PC-9 (cell line): ENCODE data around the gene TOMM20. TPM values are rescaled to one million over a fixed set of nuclear protein-coding genes. Genes with fewer than 3 reads are reported as not detected.

ENCODE experiments used
- BruUV-seq: library from RNA; stranded (reverse); fragments of 400-500 nt; replicated peaks from 2 replicates; lab custom pipeline; 2021; lab: Mats Ljungman, UMichigan
- CTCF ChIA-PET: fragments of 300-600 bp; sonication (Branson Sonifier 250); formaldehyde crosslinking; loops from one replicate; lab custom pipeline; 2022; ENCODE audit warnings: antibody characterized with exemption; lab: Charles Lee
- POLR2A ChIA-PET: fragments of 300-600 bp; sonication (Branson Sonifier 250); formaldehyde crosslinking; loops from one replicate; lab custom pipeline; 2022; ENCODE audit warnings: antibody characterized with exemption; ENCODE audit not compliant: unreplicated experiment; lab: Charles Lee
- DNase-seq, 2 experiments: peaks; one replicate each; pipeline versions ENCODE4 v3.0.0 to v3.0.0-alpha.2; 2015 to 2022; ENCODE audit warnings: mixed read lengths in 1 of 2
- H2AFZ ChIP-seq: fragments of 200-600 bp; sonication (generic); 2 replicates; pipeline ENCODE4 v1.8.1; 2017; ENCODE audit warnings: antibody characterized with exemption
- H3F3A ChIP-seq: fragments of 200-600 bp; sonication (generic); 2 replicates; pipeline ENCODE4 v1.8.1; 2017; ENCODE audit warnings: antibody characterized with exemption, mild to moderate bottlenecking, low read depth; ENCODE audit not compliant: insufficient read depth
- H3K27ac ChIP-seq: fragments of 200-600 bp; sonication (generic); 2 replicates; pipeline ENCODE4 v1.6.1; 2016; ENCODE audit warnings: mixed run types
- H3K27me3 ChIP-seq: fragments of 200-600 bp; sonication (generic); 2 replicates; pipeline ENCODE4 v1.6.1; 2016; ENCODE audit warnings: low read depth, mixed run types; ENCODE audit not compliant: insufficient read depth
- H3K36me3 ChIP-seq: fragments of 200-600 bp; sonication (generic); 2 replicates; pipeline ENCODE4 v1.6.1; 2016; ENCODE audit warnings: low read depth, mixed run types
- H3K4me1 ChIP-seq: fragments of 200-600 bp; sonication (generic); replicated peaks from 2 replicates; pipeline ENCODE4 v1.6.1; 2016; ENCODE audit warnings: mixed run types; ENCODE audit not compliant: insufficient read depth
- H3K4me2 ChIP-seq: fragments of 200-600 bp; sonication (generic); 2 replicates; pipeline ENCODE4 v1.6.1; 2017; ENCODE audit warnings: mixed run types
- H3K4me3 ChIP-seq: fragments of 200-600 bp; sonication (generic); 2 replicates; pipeline ENCODE4 v1.6.1; 2016; ENCODE audit warnings: mixed run types
- H3K79me2 ChIP-seq: fragments of 200-600 bp; sonication (generic); 2 replicates; pipeline ENCODE4 v1.6.1; 2017; ENCODE audit warnings: low read depth, mixed run types
- H3K9me2 ChIP-seq: fragments of 200-600 bp; sonication (generic); 2 replicates; pipeline ENCODE4 v1.8.1; 2017; ENCODE audit warnings: mild to moderate bottlenecking; ENCODE audit not compliant: insufficient read depth
- H3K9me3 ChIP-seq: fragments of 200-600 bp; sonication (generic); 2 replicates; pipeline ENCODE4 v1.8.1; 2016; ENCODE audit warnings: low read depth; ENCODE audit not compliant: insufficient read depth
- H4K20me1 ChIP-seq: fragments of 200-600 bp; sonication (generic); 2 replicates; pipeline ENCODE4 v1.8.1; 2017; ENCODE audit not compliant: insufficient read depth
- CTCF ChIP-seq: fragments of 200-600 bp; sonication (generic); conservative IDR thresholded peaks from 2 replicates; pipeline ENCODE4 v1.6.1; 2017; ENCODE audit warnings: mixed run types, antibody characterized with exemption, mild to moderate bottlenecking, moderate library complexity
- EZH2 ChIP-seq: fragments of 200-600 bp; sonication (generic); IDR thresholded peaks from 2 replicates; pipeline ENCODE4 v1.8.0; 2017; ENCODE audit warnings: antibody characterized with exemption, low read depth
- intact Hi-C: fragments of 100-400 bp; cut with micrococcal nuclease; formaldehyde crosslinking; loops from one replicate; pipeline ENCODE4 v1.10.0; 2022; ENCODE audit not compliant: unreplicated experiment
- total RNA-seq: library from RNA; stranded (reverse); gene quantifications from 2 replicates; pipeline ENCODE4 v1.2.3, GENCODE V29; 2021

The TOMM20 gene
- total RNA-seq, 1 experiment from 2014 or later, result 165 TPM

- H3K9me3 ChIP-seq, result no peaks in the 10 kb centered on the region
- peaks cover 55% of the 10 kb centered on the region; the same call in 1 of the 2 replicates for H3F3A ChIP-seq
- peaks cover 23% of the 10 kb centered on the region for H4K20me1 ChIP-seq
- no peak for DNase-seq
- H2AFZ ChIP-seq, result no peak overlapping the region
- no peak overlapping the region for H3K4me2 ChIP-seq
- peaks cover 46% of the 10 kb centered on the region for H3K36me3 ChIP-seq
- no peaks in the 10 kb centered on the region for H3K4me1 ChIP-seq
- H3K27me3 ChIP-seq, result no peaks in the 10 kb centered on the region
- peaks cover 31% of the 10 kb centered on the region for H3K79me2 ChIP-seq
- ChIA-PET CTCF (no interaction called here), POLR2A (no interaction called here)
- H3K27ac ChIP-seq, result no peak overlapping the region
- no TSS peak for BruUV-seq
- no peak overlapping the region for H3K4me3 ChIP-seq
- no peak for TF ChIP-seq EZH2
- no peak for TF ChIP-seq CTCF
- intact Hi-C loops, result no loop called here
- no peaks in the 10 kb centered on the region for H3K9me2 ChIP-seq
Measured at GRCh38 chr1:235111107-235111506, 17.5 kb downstream of the TOMM20 start.

DNA sequence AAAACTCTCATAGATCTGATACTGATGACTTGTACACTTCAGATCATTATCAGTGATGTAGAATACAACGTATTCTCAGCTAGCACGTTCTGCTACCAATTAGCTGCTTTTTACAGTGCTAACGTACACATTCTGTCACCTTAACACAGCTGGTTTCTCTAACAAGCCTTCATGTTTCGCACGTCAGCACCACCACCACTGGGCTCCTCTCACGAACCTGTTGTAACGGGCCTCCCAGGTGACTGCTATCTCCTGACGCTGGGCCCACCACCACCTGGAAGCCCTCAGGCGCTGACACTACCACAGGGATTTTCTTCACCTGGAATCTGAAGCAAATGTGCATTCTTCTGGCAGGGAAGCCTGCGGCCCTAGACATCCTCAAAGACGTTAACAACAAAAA, 19.8 kb downstream of the TOMM20 start:
- Histone ChIP-seq H3K4me2 (no peak overlapping the region), H3F3A (peaks cover 69% of the 10 kb centered on the region; the same call in 1 of the 2 replicates), H3K4me1 (no peaks in the 10 kb centered on the region), H3K36me3 (peaks cover 46% of the 10 kb centered on the region), H3K9me3 (no peaks in the 10 kb centered on the region), H4K20me1 (peaks cover 17% of the 10 kb centered on the region), H3K27ac (no peak overlapping the region), H2AFZ (no peak overlapping the region), H3K27me3 (no peaks in the 10 kb centered on the region), H3K9me2 (no peaks in the 10 kb centered on the region), H3K79me2 (peaks cover 20% of the 10 kb centered on the region; the same call in 1 of the 2 replicates), H3K4me3 (no peak overlapping the region)
- ChIA-PET CTCF (interaction anchor here (0.6 to 0.7 kb wide), 2 partner anchors 158 to 491 kb away, joined by 4 to 5 read pairs; no protein-coding TSS in a partner anchor), POLR2A (interaction anchor here (0.7 kb wide), 1 partner anchor 909 kb away, joined by 3 read pairs; no protein-coding TSS in a partner anchor)
- no peak for DNase-seq
- no TSS peak for BruUV-seq
- TF ChIP-seq EZH2 (no peak), CTCF (no peak)
- intact Hi-C loops, result no loop called here

GRCh38 chr1:235108185-235108593, 20.4 kb downstream of the TOMM20 start:
- no peaks in the 10 kb centered on the region for H3K4me1 ChIP-seq
- H3K27me3 ChIP-seq, result no peaks in the 10 kb centered on the region
- BruUV-seq, result no TSS peak
- CTCF ChIA-PET, result interaction anchor here (0.6 to 0.7 kb wide), 3 partner anchors 157 to 671 kb away, joined by 4 to 5 read pairs (median 4); no protein-coding TSS in a partner anchor
- peaks cover 39% of the 10 kb centered on the region for H3K36me3 ChIP-seq
- TF ChIP-seq CTCF (no peak), EZH2 (no peak)
- POLR2A ChIA-PET, result interaction anchor here (0.7 kb wide), 1 partner anchor 364 kb away, joined by 6 read pairs; no protein-coding TSS in a partner anchor
- H3K4me2 ChIP-seq, result no peak overlapping the region
- H3K27ac ChIP-seq, result no peak overlapping the region
- H2AFZ ChIP-seq, result no peak overlapping the region
- DNase-seq, result no peak
- no peaks in the 10 kb centered on the region for H3K9me2 ChIP-seq
- H3K79me2 ChIP-seq, result peaks cover 16% of the 10 kb centered on the region; the same call in 1 of the 2 replicates
- no peak overlapping the region for H3K4me3 ChIP-seq
- H3F3A ChIP-seq, result peaks cover 69% of the 10 kb centered on the region; the same call in 1 of the 2 replicates
- intact Hi-C loops, result no loop called here
- no peaks in the 10 kb centered on the region for H3K9me3 ChIP-seq
- peaks cover 16% of the 10 kb centered on the region for H4K20me1 ChIP-seq
